ENCODE measurements around the gene LYAR. TPM values are rescaled to one million over a fixed set of nuclear protein-coding genes. Genes with fewer than 3 reads are reported as not detected.

The LYAR gene
- total RNA-seq, 1 donor from 2014 or later = 25.3 TPM

DNA sequence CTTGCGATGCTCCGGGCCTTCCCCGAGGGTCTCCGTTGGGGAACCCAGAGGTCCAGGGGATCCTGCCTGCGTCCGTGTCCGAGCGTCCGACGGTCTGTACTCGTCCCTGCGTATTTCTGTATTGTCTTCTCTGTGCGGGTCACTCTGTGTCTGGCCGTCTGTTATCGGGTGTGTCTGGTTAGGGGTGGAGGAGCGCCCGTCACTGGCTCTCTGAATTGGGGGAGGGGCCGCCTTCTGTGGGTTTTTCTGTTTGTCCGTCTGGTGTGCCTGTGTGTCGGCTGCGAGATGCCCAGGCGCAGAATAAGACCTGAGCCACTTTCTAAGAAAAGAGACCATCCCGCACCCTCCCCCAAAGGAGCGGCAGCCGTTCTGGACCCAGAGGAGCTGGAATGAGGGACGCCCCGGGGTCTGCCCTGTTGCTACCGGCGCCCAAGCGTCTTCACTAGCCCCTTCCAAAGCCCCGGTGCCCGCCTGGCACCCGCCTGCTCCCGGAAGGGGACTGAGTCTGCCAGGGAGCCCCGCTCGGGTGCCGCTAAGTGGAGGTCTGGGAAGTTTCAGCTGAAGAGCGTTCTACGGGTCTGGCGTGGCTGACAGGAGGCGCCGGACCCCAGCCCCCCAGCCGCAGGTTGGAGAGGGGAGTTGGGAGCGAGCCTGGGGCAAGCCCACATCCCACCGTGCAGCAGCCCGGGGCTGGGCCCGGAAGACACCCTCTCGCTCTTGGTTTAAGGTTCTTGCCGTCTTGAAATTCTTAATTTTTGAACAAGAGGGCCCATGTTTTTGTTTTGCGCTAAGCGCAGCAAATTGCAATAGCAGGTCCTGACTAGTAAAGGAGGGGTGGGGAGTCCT is 62.2 kb downstream of the LYAR start:
- TF ChIP-seq, protein P1, sequence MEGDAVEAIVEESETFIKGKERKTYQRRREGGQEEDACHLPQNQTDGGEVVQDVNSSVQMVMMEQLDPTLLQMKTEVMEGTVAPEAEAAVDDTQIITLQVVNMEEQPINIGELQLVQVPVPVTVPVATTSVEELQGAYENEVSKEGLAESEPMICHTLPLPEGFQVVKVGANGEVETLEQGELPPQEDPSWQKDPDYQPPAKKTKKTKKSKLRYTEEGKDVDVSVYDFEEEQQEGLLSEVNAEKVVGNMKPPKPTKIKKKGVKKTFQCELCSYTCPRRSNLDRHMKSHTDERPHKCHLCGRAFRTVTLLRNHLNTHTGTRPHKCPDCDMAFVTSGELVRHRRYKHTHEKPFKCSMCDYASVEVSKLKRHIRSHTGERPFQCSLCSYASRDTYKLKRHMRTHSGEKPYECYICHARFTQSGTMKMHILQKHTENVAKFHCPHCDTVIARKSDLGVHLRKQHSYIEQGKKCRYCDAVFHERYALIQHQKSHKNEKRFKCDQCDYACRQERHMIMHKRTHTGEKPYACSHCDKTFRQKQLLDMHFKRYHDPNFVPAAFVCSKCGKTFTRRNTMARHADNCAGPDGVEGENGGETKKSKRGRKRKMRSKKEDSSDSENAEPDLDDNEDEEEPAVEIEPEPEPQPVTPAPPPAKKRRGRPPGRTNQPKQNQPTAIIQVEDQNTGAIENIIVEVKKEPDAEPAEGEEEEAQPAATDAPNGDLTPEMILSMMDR (IDR thresholded peaks at IDR 0.05; ENCODE audit: insufficient read depth, low read length, severe bottlenecking) = no peak
- FAIRE-seq = no peak
- H3K27me3 ChIP-seq (ENCODE audit: control insufficient read depth, insufficient read depth, low read length) = peaks cover 28% of the 10 kb centered on the region

DNA sequence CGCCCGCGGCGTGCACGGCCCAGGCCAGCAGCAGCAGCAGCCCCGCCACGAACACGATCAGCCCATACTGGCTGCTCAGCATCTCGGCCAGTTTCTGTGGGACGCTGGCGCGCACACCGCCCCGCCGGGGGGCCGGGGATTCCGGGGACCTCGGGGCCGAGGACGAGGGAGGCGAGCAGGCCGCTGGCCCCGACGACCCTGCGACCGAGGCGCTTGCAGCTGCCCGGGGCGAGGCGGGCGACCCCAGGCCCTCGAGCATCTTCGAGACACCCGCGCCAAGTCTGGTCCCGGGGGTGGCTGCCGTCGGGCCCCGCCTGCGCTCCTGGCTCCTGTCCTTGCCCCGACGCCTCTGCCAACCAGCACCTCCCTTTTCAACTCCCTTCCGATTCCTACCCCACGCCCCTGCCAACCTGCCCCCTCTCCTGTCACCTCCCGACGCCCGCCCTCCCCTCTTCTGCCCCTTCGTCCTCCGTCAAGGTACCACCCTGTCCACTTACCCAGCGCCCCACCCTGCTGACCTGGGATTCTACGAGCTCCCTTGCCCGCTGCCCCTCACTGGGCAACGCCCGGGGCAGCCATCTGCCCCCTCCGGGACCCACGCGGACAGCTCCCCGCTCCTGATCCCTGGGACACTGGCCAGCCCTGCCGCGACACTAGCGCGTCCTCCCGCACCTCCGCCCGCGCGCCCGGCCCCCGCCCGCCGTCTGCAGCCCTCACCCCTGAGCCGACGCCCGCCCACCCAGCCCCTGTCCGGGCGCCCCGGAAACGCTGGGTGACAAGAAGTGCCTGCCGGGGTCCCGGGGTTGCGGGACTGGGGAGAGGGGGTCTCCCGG is 63.1 kb downstream of the LYAR start, which contains the start of gene OTOP1:
Gene OTOP1 (minus strand): TSS at position 324 of the 833 bp plus-strand sequence. CDS start 65 bp downstream, at position 259.
- Histone ChIP-seq H3K36me3 (ENCODE audit: control insufficient read depth, insufficient read depth, low read length) (no peaks in the 10 kb centered on the region), H3K27me3 (ENCODE audit: control insufficient read depth, insufficient read depth, low read length) (peaks cover 28% of the 10 kb centered on the region), H3K4me3 (ENCODE audit: low read depth, low read length) (no peak within 1 kb of the TSS)
- DNase-seq (ENCODE audit: low read depth) = no peak
- TF ChIP-seq, protein P1 (IDR thresholded peaks at IDR 0.05; ENCODE audit: insufficient read depth, low read length, severe bottlenecking) = no peak
- FAIRE-seq = no peak

More for the DNA sequence above, 62.2 kb downstream of the LYAR start:
- no peak for DNase-seq (ENCODE audit: low read depth)
- Histone ChIP-seq H3K36me3 (ENCODE audit: control insufficient read depth, insufficient read depth, low read length) (no peaks in the 10 kb centered on the region), H3K4me3 (ENCODE audit: low read depth, low read length) (no peak overlapping the region)

DNA sequence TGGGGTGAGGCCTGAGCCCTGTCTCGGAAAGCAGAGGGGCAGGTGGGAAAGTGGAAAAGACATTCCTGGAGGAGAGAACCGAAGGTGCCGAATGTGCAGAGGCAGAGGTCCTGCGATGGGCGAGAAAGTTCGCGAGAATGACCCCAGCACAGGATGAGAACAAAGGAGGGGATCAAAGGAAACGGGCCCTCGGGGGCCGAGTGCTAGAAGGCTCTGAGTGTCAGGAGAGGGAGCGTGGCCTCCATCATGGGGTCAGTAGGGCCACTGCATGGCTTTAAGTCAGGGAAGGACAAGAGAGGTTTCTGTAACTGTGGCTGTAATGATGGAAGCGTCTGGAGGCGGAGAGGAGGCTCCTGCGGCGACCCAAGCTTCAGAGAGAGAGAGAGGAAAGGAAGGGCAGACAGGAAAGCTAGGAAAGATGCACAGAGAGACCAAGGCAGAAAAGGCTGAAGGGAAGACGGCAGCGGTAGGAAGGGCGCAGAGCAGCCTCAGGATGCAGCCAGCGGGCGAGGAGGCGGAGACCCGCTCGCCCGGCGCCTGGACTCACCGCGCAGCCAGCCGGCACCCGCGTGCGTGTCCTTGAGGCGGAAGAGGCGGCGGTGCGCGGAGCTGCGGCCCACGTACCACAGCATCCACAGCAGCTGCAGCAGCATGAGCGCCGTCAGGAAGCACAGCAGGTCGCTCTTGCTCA is 63.9 kb downstream of the LYAR start:
- no peak for FAIRE-seq
- no peak for DNase-seq (ENCODE audit: low read depth)

More for the DNA sequence above, 63.9 kb downstream of the LYAR start:
- TF ChIP-seq, protein P1 (IDR thresholded peaks at IDR 0.05; ENCODE audit: insufficient read depth, low read length, severe bottlenecking) = no peak
- H3K27me3 ChIP-seq (ENCODE audit: control insufficient read depth, insufficient read depth, low read length) = peaks cover 28% of the 10 kb centered on the region
- H3K36me3 ChIP-seq (ENCODE audit: control insufficient read depth, insufficient read depth, low read length) = no peaks in the 10 kb centered on the region
- no peak overlapping the region for H3K4me3 ChIP-seq (ENCODE audit: low read depth, low read length)

Other genes starting within 250 kb of the LYAR start
- gene OTOP1, start 63.2 kb downstream of the LYAR start, total RNA-seq = not detected in 2 replicates
- 20.0 and 29.4 TPM in 2 replicates for gene TMEM128, start 41.9 kb downstream of the LYAR start, total RNA-seq
- 3.1 and 3.9 TPM in 2 replicates for gene ZBTB49, start 97 bp upstream of the LYAR start, total RNA-seq
- gene NSG1, start 96.9 kb upstream of the LYAR start, total RNA-seq = 2.4 and 4.1 TPM in 2 replicates

All from bronchial epithelial cell (primary cell).